Spleen (tissue), 7 donors: Measurements from ENCODE around the gene SFXN2.

Experiments
- CTCF ChIP-seq, 11 experiments: fragments of 200-600 bp in 7 of 11; fragments of 450-650 bp in 4 of 11; sonication (generic) in 4 of 11; IDR thresholded peaks in 8 of 11; conservative IDR thresholded peaks in 3 of 11; 1 replicate in 7 of 11; 2 replicates in 4 of 11; pipeline versions ENCODE4 v1.4.0 to v1.8.0; 2016 to 2021; ENCODE audit warnings: antibody characterized with exemption in 11 of 11, inconsistent platforms in 4 of 11, mild to moderate bottlenecking in 1 of 11
- POLR2A ChIP-seq, 3 donors: fragments of 450-650 bp; IDR thresholded peaks; one replicate each; pipeline ENCODE4 v1.5.1; 2017; ENCODE audit warnings: antibody characterized with exemption in 3 of 3, mild to moderate bottlenecking in 1 of 3
- POLR2AphosphoS5 ChIP-seq, 3 donors: sonication (generic); formaldehyde crosslinking; IDR thresholded peaks; one replicate each; pipeline ENCODE4 v1.5.1; 2017; ENCODE audit warnings: antibody characterized with exemption in 3 of 3
- donor health status: DM: no; HTN: no; CAD: no; lungs with moderate emphysema.
- donor health status: DM: no; HTN: no; CAD: no.
- donor health status: DM: no; HTN: no; CAD: no.

GRCh38 chr10:102769375-102770107 lies 55.1 kb downstream of the SFXN2 start:
- TF ChIP-seq CTCF (IDR thresholded peaks at IDR 0.05 in 8 of 11, conservative IDR thresholded peaks at IDR 0.05 in 3 of 11) (no peak), POLR2AphosphoS5 (IDR thresholded peaks at IDR 0.05) (no peak), POLR2A (IDR thresholded peaks at IDR 0.05) (no peak)
